ENCODE results near the gene SAMD4A.

SAMD4A gene

DNA sequence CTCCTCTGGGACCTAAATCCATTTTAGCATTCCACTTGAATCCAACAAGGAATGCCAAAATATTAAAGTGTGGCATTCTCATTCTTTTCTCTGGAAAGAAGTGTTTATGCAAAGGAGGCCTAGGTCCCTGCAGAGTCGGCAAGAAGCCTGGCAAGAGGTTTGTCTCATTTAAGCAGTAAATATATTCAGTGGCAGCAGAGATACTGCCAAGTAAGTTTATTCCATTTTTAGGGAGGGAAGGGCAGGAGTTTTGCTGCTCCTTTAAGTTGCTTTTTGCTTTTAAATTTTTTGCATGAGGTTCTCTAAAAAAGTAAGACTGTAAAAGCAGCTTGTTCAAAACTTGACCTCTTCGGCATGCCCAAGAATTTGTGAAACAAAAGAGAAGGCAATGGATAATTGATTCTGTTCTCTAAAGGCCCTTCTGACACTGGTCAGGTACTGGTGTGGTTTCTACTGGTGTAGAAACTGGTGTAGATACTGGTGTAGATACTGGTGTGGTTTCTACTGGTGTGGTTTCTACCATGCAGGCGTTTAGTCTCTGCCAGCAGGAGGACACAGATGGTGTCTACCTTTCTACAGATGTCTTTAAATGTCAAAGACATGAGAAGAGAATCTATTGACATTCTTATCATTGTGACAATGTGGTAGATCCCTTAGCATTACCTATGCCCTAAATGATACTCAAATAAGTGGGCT, 107.3 kb downstream of the SAMD4A start:
- no peak overlapping the region for H3K4me3 ChIP-seq (replicated peaks in 1 of 2; ENCODE audit: low read depth in 2 of 2, low read length in 2 of 2)
- no peak for TF ChIP-seq CTCF (IDR thresholded peaks at IDR 0.05; ENCODE audit: low read depth, low read length)
- DNase-seq (ENCODE audit: low read depth in 2 of 2) = no peak

DNA sequence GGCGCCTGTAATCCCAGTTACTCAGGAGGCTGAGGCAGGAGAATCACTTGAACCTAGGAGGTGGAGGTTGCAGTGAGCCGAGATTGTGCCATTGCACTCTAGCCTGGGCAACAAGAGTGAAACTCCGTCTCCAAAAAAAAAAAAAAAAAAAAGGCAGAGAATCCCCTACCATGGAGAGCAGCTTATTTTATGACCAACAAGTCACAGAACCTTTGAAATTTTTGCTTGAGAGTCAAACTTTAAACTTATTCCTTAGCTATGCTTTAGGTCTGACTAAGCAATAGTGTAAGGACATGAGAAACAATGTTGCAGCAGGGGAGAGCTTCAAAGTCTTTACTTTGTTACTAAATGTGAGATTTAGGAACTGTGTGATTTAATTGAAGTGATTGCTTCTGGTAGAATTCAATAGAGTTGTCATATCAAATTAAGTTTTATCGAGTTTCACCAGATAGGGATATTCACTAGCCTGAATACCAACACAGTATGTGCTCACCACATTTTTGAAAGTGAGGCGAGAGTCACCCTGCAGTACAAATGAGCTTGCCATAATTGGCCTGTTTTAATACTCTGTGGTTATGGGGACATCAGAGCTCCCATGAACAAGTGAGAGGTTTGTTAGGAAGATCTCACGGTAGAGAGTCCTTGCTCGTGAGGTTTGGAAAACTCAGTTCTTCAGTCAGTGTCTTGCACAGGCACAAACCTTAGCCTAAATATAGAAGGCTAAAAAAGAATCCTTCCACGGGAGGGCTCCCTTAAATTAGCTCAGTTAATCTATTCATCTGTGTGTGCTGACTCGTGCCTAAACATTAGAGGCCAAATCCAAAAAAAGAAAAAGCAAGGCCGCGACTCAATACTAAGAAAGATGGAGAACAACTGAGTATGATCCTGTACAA, 108.6 kb downstream of the SAMD4A start:
- DNase-seq (ENCODE audit: low read depth in 2 of 2) = no peak
- no peak overlapping the region for H3K4me3 ChIP-seq (replicated peaks in 1 of 2; ENCODE audit: low read depth in 2 of 2, low read length in 2 of 2)
- TF ChIP-seq CTCF (IDR thresholded peaks at IDR 0.05; ENCODE audit: low read depth, low read length) = no peak

GRCh38 chr14:54676812-54677708, 110.1 kb downstream of the SAMD4A start:
- TF ChIP-seq CTCF (IDR thresholded peaks at IDR 0.05; ENCODE audit: low read depth, low read length) = no peak
- peak overlapping the region in 1 of 2 donors; percentile 3 for H3K4me3 ChIP-seq (replicated peaks in 1 of 2; ENCODE audit: low read depth in 2 of 2, low read length in 2 of 2)
- peak; percentile 95 for DNase-seq (ENCODE audit: low read depth in 2 of 2)

GRCh38 chr14:54680651-54681050, 113.7 kb downstream of the SAMD4A start:
- no peak for TF ChIP-seq CTCF (IDR thresholded peaks at IDR 0.05; ENCODE audit: low read depth, low read length)
- peak in 1 of 2 donors; percentile 41 for DNase-seq (ENCODE audit: low read depth in 2 of 2)
- H3K4me3 ChIP-seq (replicated peaks in 1 of 2; ENCODE audit: low read depth in 2 of 2, low read length in 2 of 2) = no peak overlapping the region

GRCh38 chr14:54681811-54682261, 114.9 kb downstream of the SAMD4A start:
- no peak for TF ChIP-seq CTCF (IDR thresholded peaks at IDR 0.05; ENCODE audit: low read depth, low read length)
- no peak overlapping the region for H3K4me3 ChIP-seq (replicated peaks in 1 of 2; ENCODE audit: low read depth in 2 of 2, low read length in 2 of 2)
- DNase-seq (ENCODE audit: low read depth in 2 of 2) = peak in 1 of 2 donors; percentile 30

- H3K4me3 ChIP-seq (replicated peaks in 1 of 2; ENCODE audit: low read depth in 2 of 2, low read length in 2 of 2) = no peak overlapping the region
- peak; percentile 57 to 76 for DNase-seq (ENCODE audit: low read depth in 2 of 2)
- no peak for TF ChIP-seq CTCF (IDR thresholded peaks at IDR 0.05; ENCODE audit: low read depth, low read length)
Observed at GRCh38 chr14:54682578-54682977, 115.7 kb downstream of the SAMD4A start.
